ENCODE data around the gene CCDC192. TPM values are rescaled to one million over a fixed set of nuclear protein-coding genes. Genes with fewer than 3 reads are reported as not detected.

Gene CCDC192
- total RNA-seq, 2 experiments from 2014 or later: not detected

DNA sequence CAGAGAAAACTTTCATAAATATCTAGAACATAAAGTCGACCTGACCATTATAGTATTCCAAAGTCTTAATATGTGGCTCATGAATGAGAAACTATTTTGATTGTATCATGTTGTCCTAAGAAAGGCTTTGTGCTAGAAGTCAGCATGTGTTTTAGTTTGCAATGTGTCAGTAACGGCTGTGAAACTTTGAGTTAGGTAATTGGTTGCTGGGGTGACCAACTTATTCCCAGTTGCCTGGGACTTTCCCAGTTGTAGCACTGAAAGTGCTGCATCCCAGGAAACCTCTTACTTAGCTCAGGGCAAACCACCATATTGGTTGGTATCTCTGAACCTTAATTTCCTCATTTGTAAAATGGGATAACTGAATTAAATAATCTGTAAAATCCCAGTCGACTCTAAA, 265.8 kb downstream of the CCDC192 start:
- Histone ChIP-seq H3K9me3 (ENCODE audit: control insufficient read depth in 1 of 2, insufficient read depth in 1 of 2, low read length in 2 of 2) (peaks cover 0 to 9% of the 10 kb centered on the region in 2 experiments), H3K27ac (ENCODE audit: low read depth in 1 of 2, low read length in 2 of 2) (no peak overlapping the region), H3K27me3 (ENCODE audit: control insufficient read depth in 1 of 2, insufficient read depth in 2 of 2, low read length in 2 of 2) (no peaks in the 10 kb centered on the region), H3K36me3 (ENCODE audit: insufficient read depth, low read length) (no peaks in the 10 kb centered on the region), H3K4me1 (ENCODE audit: insufficient read depth, low read length) (no peaks in the 10 kb centered on the region), H3K4me3 (ENCODE audit: low read length) (no peak overlapping the region)
- no peak overlapping the region for H3K27ac Mint-ChIP-seq
- ATAC-seq (ENCODE audit: poor library complexity) (no peak), DNase-seq (no peak)
- no peak overlapping the region for H3K4me3 Mint-ChIP-seq
- H3K27me3 Mint-ChIP-seq: no peaks in the 10 kb centered on the region
- intact Hi-C loops (cut with DNase I, micrococcal nuclease): no loop called here
- ChIA-PET POLR2A (no interaction called here), CTCF (no interaction called here)
- H3K9me3 Mint-ChIP-seq: no peaks in the 10 kb centered on the region
- H3K36me3 Mint-ChIP-seq (ENCODE audit: low read depth): peaks cover 48% of the 10 kb centered on the region
- TF ChIP-seq, protein P1, sequence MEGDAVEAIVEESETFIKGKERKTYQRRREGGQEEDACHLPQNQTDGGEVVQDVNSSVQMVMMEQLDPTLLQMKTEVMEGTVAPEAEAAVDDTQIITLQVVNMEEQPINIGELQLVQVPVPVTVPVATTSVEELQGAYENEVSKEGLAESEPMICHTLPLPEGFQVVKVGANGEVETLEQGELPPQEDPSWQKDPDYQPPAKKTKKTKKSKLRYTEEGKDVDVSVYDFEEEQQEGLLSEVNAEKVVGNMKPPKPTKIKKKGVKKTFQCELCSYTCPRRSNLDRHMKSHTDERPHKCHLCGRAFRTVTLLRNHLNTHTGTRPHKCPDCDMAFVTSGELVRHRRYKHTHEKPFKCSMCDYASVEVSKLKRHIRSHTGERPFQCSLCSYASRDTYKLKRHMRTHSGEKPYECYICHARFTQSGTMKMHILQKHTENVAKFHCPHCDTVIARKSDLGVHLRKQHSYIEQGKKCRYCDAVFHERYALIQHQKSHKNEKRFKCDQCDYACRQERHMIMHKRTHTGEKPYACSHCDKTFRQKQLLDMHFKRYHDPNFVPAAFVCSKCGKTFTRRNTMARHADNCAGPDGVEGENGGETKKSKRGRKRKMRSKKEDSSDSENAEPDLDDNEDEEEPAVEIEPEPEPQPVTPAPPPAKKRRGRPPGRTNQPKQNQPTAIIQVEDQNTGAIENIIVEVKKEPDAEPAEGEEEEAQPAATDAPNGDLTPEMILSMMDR (IDR thresholded peaks at IDR 0.05): no peak
- no peaks in the 10 kb centered on the region for H3K4me1 Mint-ChIP-seq (ENCODE audit: low read depth)

DNA sequence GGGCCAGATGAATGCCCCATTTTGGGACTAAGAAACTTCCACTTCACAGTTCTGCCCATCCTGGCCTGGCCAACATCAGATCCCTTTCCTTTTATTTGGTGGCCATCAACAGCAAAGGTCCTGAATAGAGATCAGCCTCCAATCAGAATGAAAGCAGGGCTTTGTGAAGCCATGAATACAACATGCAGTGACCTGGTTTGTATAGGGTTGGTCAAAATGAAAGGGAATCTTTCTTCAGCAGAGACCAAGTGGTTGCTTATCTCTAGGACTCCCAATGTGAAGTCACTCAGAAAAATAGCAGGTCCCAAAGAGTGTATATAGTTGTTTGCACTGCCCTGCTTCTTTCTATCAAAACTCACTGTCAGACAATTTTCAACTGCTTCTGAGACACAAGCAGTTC, 266.5 kb downstream of the CCDC192 start:
- no peak for ATAC-seq (ENCODE audit: poor library complexity)
- Histone ChIP-seq H3K9me3 (ENCODE audit: control insufficient read depth in 1 of 2, insufficient read depth in 1 of 2, low read length in 2 of 2) (peaks cover 0 to 9% of the 10 kb centered on the region in 2 experiments), H3K27me3 (ENCODE audit: control insufficient read depth in 1 of 2, insufficient read depth in 2 of 2, low read length in 2 of 2) (no peaks in the 10 kb centered on the region), H3K4me3 (ENCODE audit: low read length) (no peak overlapping the region), H3K4me1 (ENCODE audit: insufficient read depth, low read length) (no peaks in the 10 kb centered on the region), H3K36me3 (ENCODE audit: insufficient read depth, low read length) (no peaks in the 10 kb centered on the region), H3K27ac (ENCODE audit: low read depth in 1 of 2, low read length in 2 of 2) (no peak overlapping the region)
- DNase-seq: no peak
- Mint-ChIP-seq H3K27me3 (no peaks in the 10 kb centered on the region), H3K36me3 (ENCODE audit: low read depth) (peaks cover 47% of the 10 kb centered on the region), H3K27ac (no peak overlapping the region), H3K9me3 (no peaks in the 10 kb centered on the region), H3K4me3 (no peak overlapping the region), H3K4me1 (ENCODE audit: low read depth) (no peaks in the 10 kb centered on the region)
- intact Hi-C loops (cut with DNase I, micrococcal nuclease): no loop called here
- CTCF ChIA-PET: no interaction called here
- TF ChIP-seq, protein P1 (IDR thresholded peaks at IDR 0.05): no peak
- POLR2A ChIA-PET: no interaction called here

DNA sequence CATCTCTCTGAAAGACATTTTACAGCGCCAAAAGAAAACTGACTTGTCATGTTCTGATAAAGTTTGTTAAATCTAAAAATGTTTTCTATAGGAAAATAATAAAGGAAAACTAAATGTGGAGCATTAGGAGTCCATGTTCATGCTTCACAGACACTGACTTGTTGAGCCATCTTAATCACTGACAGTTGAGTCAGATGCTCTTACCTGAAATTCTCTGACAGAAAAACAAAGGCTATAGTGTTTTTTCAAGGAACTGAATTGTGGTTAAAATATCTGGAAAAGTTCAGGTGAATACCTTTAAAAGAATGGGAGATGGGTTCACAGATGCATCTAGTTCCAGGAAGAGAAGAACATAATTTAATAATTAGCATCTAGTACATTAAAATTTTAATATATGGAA, 266.9 kb downstream of the CCDC192 start:
- Histone ChIP-seq H3K27me3 (ENCODE audit: control insufficient read depth in 1 of 2, insufficient read depth in 2 of 2, low read length in 2 of 2) (no peaks in the 10 kb centered on the region), H3K4me3 (ENCODE audit: low read length) (no peak overlapping the region), H3K36me3 (ENCODE audit: insufficient read depth, low read length) (no peaks in the 10 kb centered on the region), H3K4me1 (ENCODE audit: insufficient read depth, low read length) (no peaks in the 10 kb centered on the region), H3K27ac (ENCODE audit: low read depth in 1 of 2, low read length in 2 of 2) (no peak overlapping the region), H3K9me3 (ENCODE audit: control insufficient read depth in 1 of 2, insufficient read depth in 1 of 2, low read length in 2 of 2) (peaks cover 0 to 9% of the 10 kb centered on the region in 2 experiments)
- CTCF ChIA-PET: no interaction called here
- Mint-ChIP-seq H3K9me3 (no peaks in the 10 kb centered on the region), H3K27ac (no peak overlapping the region), H3K4me3 (no peak overlapping the region), H3K27me3 (no peaks in the 10 kb centered on the region), H3K4me1 (ENCODE audit: low read depth) (no peaks in the 10 kb centered on the region), H3K36me3 (ENCODE audit: low read depth) (peaks cover 44% of the 10 kb centered on the region)
- POLR2A ChIA-PET: no interaction called here
- intact Hi-C loops (cut with DNase I, micrococcal nuclease): no loop called here
- ATAC-seq (ENCODE audit: poor library complexity) (no peak), DNase-seq (no peak)
- TF ChIP-seq, protein P1 (IDR thresholded peaks at IDR 0.05): no peak

Data from CD4-positive, alpha-beta T cell (primary cell).